Measurements from ENCODE around the gene BCL2L1.

The BCL2L1 gene

GRCh38 chr20:31685853-31686643 is 36.6 kb downstream of the BCL2L1 start:
- no peak for DNase-seq (ENCODE audit: low read depth, low spot score)
- no peak overlapping the region for H3K4me3 ChIP-seq (ENCODE audit: low read depth, low read length)
- in situ Hi-C loops (cut with HindIII; ENCODE audit: low sequenced_read_pairs): no loop called here
- TF ChIP-seq CTCF (IDR thresholded peaks at IDR 0.05; ENCODE audit: low read depth, low read length): no peak

- DNase-seq (ENCODE audit: low read depth, low spot score): no peak
- in situ Hi-C loops (cut with HindIII; ENCODE audit: low sequenced_read_pairs): no loop called here
These were observed 38.3 kb downstream of the BCL2L1 start for GRCh38 chr20:31684153-31685015.

GRCh38 chr20:31682927-31683326 is 39.7 kb downstream of the BCL2L1 start:
- in situ Hi-C loops (cut with HindIII; ENCODE audit: low sequenced_read_pairs): no loop called here
- no peak overlapping the region for H3K4me3 ChIP-seq (ENCODE audit: low read depth, low read length)
- no peak for TF ChIP-seq CTCF (IDR thresholded peaks at IDR 0.05; ENCODE audit: low read depth, low read length)
- DNase-seq (ENCODE audit: low read depth, low spot score): no peak

More at GRCh38 chr20:31684153-31685015, 38.3 kb downstream of the BCL2L1 start:
- TF ChIP-seq CTCF (IDR thresholded peaks at IDR 0.05; ENCODE audit: low read depth, low read length): no peak
- no peak overlapping the region for H3K4me3 ChIP-seq (ENCODE audit: low read depth, low read length)

- no peak for DNase-seq (ENCODE audit: low read depth, low spot score)
- H3K4me3 ChIP-seq (ENCODE audit: low read depth, low read length): no peak overlapping the region
- TF ChIP-seq CTCF (IDR thresholded peaks at IDR 0.05; ENCODE audit: low read depth, low read length): no peak
- in situ Hi-C loops (cut with HindIII; ENCODE audit: low sequenced_read_pairs): no loop called here
These were observed 40.3 kb downstream of the BCL2L1 start for GRCh38 chr20:31682352-31682751.

GRCh38 chr20:31681769-31682168 is 40.9 kb downstream of the BCL2L1 start:
- no peak for DNase-seq (ENCODE audit: low read depth, low spot score)
- no peak overlapping the region for H3K4me3 ChIP-seq (ENCODE audit: low read depth, low read length)
- no peak for TF ChIP-seq CTCF (IDR thresholded peaks at IDR 0.05; ENCODE audit: low read depth, low read length)
- in situ Hi-C loops (cut with HindIII; ENCODE audit: low sequenced_read_pairs): no loop called here

GRCh38 chr20:31681128-31681727 is 41.4 kb downstream of the BCL2L1 start:
- H3K4me3 ChIP-seq (ENCODE audit: low read depth, low read length): no peak overlapping the region
- DNase-seq (ENCODE audit: low read depth, low spot score): no peak
- TF ChIP-seq CTCF (IDR thresholded peaks at IDR 0.05; ENCODE audit: low read depth, low read length): no peak
- in situ Hi-C loops (cut with HindIII; ENCODE audit: low sequenced_read_pairs): no loop called here
